ENCODE results near the gene IER5. TPM values are rescaled to one million over a fixed set of nuclear protein-coding genes. Genes with fewer than 3 reads are reported as not detected.
A peak's percentile ranks its signal among the peaks of the same experiment; 100 is the strongest.

The IER5 gene
- polyA plus RNA-seq, 2 of the 4 experiments (the other 2 are of a cell fraction) = 26.8 to 40.2 TPM

GRCh38 chr1:181111559-181111958, 23.1 kb downstream of the IER5 start:
- Histone ChIP-seq H3K4me3 (no peak overlapping the region), H3K4me2 (peak overlapping the region; percentile 85), H3K4me1 (peaks cover 95% of the 10 kb centered on the region)

GRCh38 chr1:181112071-181112929, 23.8 kb downstream of the IER5 start:
- 22% methylated on average over 10 of the region's 10 CpGs for WGBS (ENCODE audit: missing lambda C conversion rate)
- peak overlapping the region; percentile 14; the same call in 1 of the 3 replicates for H3K4me3 ChIP-seq
- peak; percentile 85 to 91 for ATAC-seq
- TF ChIP-seq JUN (IDR thresholded peaks at IDR 0.05) = peak; percentile 98 to 99
- TF ChIP-seq NR3C1 (IDR thresholded peaks at IDR 0.05) = no peak
- no peak for TF ChIP-seq KDM5A (IDR thresholded peaks at IDR 0.05)
- TF ChIP-seq RNF2 (IDR thresholded peaks at IDR 0.05; ENCODE audit: borderline replicate concordance, low read depth) = no peak
- peak; percentile 94 for TF ChIP-seq MAFK (IDR thresholded peaks at IDR 0.05; ENCODE audit: partially characterized antibody)
- TF ChIP-seq MYC (IDR thresholded peaks at IDR 0.05; ENCODE audit: borderline replicate concordance, low read length) = peak; percentile 90; the same call in 1 of the 2 replicates
- peak; percentile 94 for TF ChIP-seq HOXA7 (CRISPR knock-in tag; IDR thresholded peaks at IDR 0.05)
- TF ChIP-seq SREBF2 (IDR thresholded peaks at IDR 0.05) = no peak
- no peak for TF ChIP-seq RFX5 (IDR thresholded peaks at IDR 0.05)
- TF ChIP-seq FOSB (CRISPR knock-in tag; IDR thresholded peaks at IDR 0.05) = peak; percentile 72; the same call in 1 of the 2 replicates
- TF ChIP-seq SMC3 (IDR thresholded peaks at IDR 0.05) = peak; percentile 63
- peak; percentile 97 for TF ChIP-seq JUNB (IDR thresholded peaks at IDR 0.05)
- TF ChIP-seq ZSCAN20 (CRISPR knock-in tag; IDR thresholded peaks at IDR 0.05) = peak; percentile 97
- TF ChIP-seq RAD21 (conservative IDR thresholded peaks at IDR 0.05 in 1 of 2, IDR thresholded peaks at IDR 0.05 in 1 of 2) = peak; percentile 29 to 61
- no peak for TF ChIP-seq CHD4 (IDR thresholded peaks at IDR 0.05; ENCODE audit: borderline replicate concordance)
- no peak for TF ChIP-seq ELK1 (IDR thresholded peaks at IDR 0.05; ENCODE audit: low read depth, low read length)
- peak; percentile 91 for TF ChIP-seq TP53 (CRISPR knock-in tag; IDR thresholded peaks at IDR 0.05)
- no peak for TF ChIP-seq CBX2 (IDR thresholded peaks at IDR 0.05; ENCODE audit: borderline replicate concordance, low read depth)
- TF ChIP-seq ZNF302 (CRISPR knock-in tag; IDR thresholded peaks at IDR 0.05) = peak; percentile 96
- peak; percentile 95 for TF ChIP-seq FOXS1 (CRISPR knock-in tag; IDR thresholded peaks at IDR 0.05)
- no peak for TF ChIP-seq ESRRA (IDR thresholded peaks at IDR 0.05; ENCODE audit: borderline replicate concordance, low read length)
- peak; percentile 46 for TF ChIP-seq CHD2 (IDR thresholded peaks at IDR 0.05; ENCODE audit: low read length, partially characterized antibody)
- TF ChIP-seq REST (IDR thresholded peaks at IDR 0.05) = no peak
- TF ChIP-seq RCOR1 (IDR thresholded peaks at IDR 0.05; ENCODE audit: low read depth, low read length) = 0 out of 2 replicates have a peak, but pooled peaks have one; percentile 40
- TF ChIP-seq POLR2A (IDR thresholded peaks at IDR 0.05; ENCODE audit: low read length) = no peak; the same call in 1 of the 2 replicates
- TF ChIP-seq ZC3H11A (IDR thresholded peaks at IDR 0.05) = no peak
- TF ChIP-seq CEBPB (IDR thresholded peaks at IDR 0.05) = peak; percentile 99 to 100
- TF ChIP-seq MAZ (IDR thresholded peaks at IDR 0.05; ENCODE audit: borderline replicate concordance, low read depth, low read length) = 0 out of 2 replicates have a peak, but pooled peaks have one; percentile 50

More at GRCh38 chr1:181111559-181111958, 23.1 kb downstream of the IER5 start:
- TF ChIP-seq MAX (IDR thresholded peaks at IDR 0.05) = peak; percentile 45; the same call in 1 of the 2 replicates
- no peak for TF ChIP-seq FOSL2 (IDR thresholded peaks at IDR 0.05)
- TF ChIP-seq FOSL2 (CRISPR knock-in tag; IDR thresholded peaks at IDR 0.05) = peak; percentile 56
- no peak for TF ChIP-seq KDM1A (IDR thresholded peaks at IDR 0.05; ENCODE audit: low read depth)
- peak; percentile 57; the same call in 1 of the 2 replicates for TF ChIP-seq GATA3 (IDR thresholded peaks at IDR 0.05; ENCODE audit: borderline replicate concordance)
- no peak for TF ChIP-seq MYC (IDR thresholded peaks at IDR 0.05; ENCODE audit: borderline replicate concordance, low read length)
- TF ChIP-seq RARB (CRISPR knock-in tag; IDR thresholded peaks at IDR 0.05) = no peak
- ATAC-seq = peak in 1 of 2 experiments; percentile 6; a peak in 2 of 6 replicates
- Histone ChIP-seq H3K9me3 (no peaks in the 10 kb centered on the region), H3K27ac (peak overlapping the region; percentile 93 to 98)
- WGBS (ENCODE audit: missing lambda C conversion rate) = 8% methylated on average over 3 of the region's 3 CpGs
- no peak for FAIRE-seq
- ChIA-PET CTCF (interaction anchor here (0.7 to 48.3 kb wide), 4 partner anchors 16 to 28 kb away, joined by 3 to 774 read pairs (median 5); no protein-coding TSS in a partner anchor), POLR2A (interaction anchor here (2.7 kb wide), 1 partner anchor 23 kb away, joined by 12 read pairs; the partner anchor contains the start of gene IER5)
- DNase-seq (ENCODE audit: low read depth in 1 of 2, low spot score in 1 of 2) = peak in 1 of 2 experiments; percentile 65

More at GRCh38 chr1:181112071-181112929, 23.8 kb downstream of the IER5 start:
- peak; percentile 92 for FAIRE-seq
- ChIA-PET POLR2A (interaction anchor here (1.2 to 2.7 kb wide), 3 partner anchors 10 to 24 kb away, joined by 3 to 12 read pairs (median 7); partner anchors contain the start of gene IER5), CTCF (interaction anchor here (1.1 to 48.3 kb wide), 5 partner anchors 8 to 26 kb away, joined by 5 to 774 read pairs (median 10); no protein-coding TSS in a partner anchor)
- Histone ChIP-seq H3K4me1 (peaks cover 95% of the 10 kb centered on the region), H3K9me3 (no peaks in the 10 kb centered on the region), H3K4me2 (peak overlapping the region; percentile 85), H3K27ac (peak overlapping the region; percentile 93 to 98)
- DNase-seq (ENCODE audit: low read depth in 1 of 2, low spot score in 1 of 2) = peak; percentile 97 to 99
